ENCODE results near the gene CEP44. TPM values are rescaled to one million over a fixed set of nuclear protein-coding genes. Genes with fewer than 3 reads are reported as not detected.
A peak's percentile ranks its signal among the peaks of the same experiment; 100 is the strongest.

The CEP44 gene
- total RNA-seq (2014; rRNA removed) (8.1 and 8.4 TPM in 2 replicates), Bru-seq, nascent RNA (percentile 57 among the genes with signal in this experiment), BruChase-seq, experiment 1, labeled RNA remaining after a 6-hour chase (percentile 55 among the genes with signal in this experiment), BruChase-seq, experiment 2, labeled RNA remaining after a 2-hour chase (percentile 66 among the genes with signal in this experiment)
- long read RNA-seq, partial matches to known transcripts, result 9 of 29 reads
- long read RNA-seq, other reads (novel, unspliced or antisense), result 20 of 29 reads

- H3F3A ChIP-seq (ENCODE audit: low read length, unreplicated experiment), result no peaks in the 10 kb centered on the region
- ChIA-PET CTCF (interaction anchor here (0.5 kb wide), 1 partner anchor 238 kb away, joined by 3 read pairs; no protein-coding TSS in a partner anchor), POLR2A (ENCODE audit: unreplicated experiment) (interaction anchor here (0.6 kb wide), 1 partner anchor 75 kb away, joined by 3 read pairs; no protein-coding TSS in a partner anchor)
- H3K9me3 ChIP-seq (ENCODE audit: low read length), result no peaks in the 10 kb centered on the region
- TSS peak; percentile 41 for BruUV-seq (replicated peaks)
- H2AFZ ChIP-seq (ENCODE audit: low read length), result peak within 1 kb of the TSS; percentile 98
- peaks cover 16% of the 10 kb centered on the region; the same call in 1 of the 2 replicates for H3K4me1 ChIP-seq (ENCODE audit: insufficient read depth, low read length)
- H3K9ac ChIP-seq (ENCODE audit: low read length), result peak within 1 kb of the TSS; percentile 95
- peak within 1 kb of the TSS; percentile 92 for H3K27ac ChIP-seq (ENCODE audit: low read length)
- ATAC-seq (peak; percentile 72), DNase-seq (peak; percentile 67)
- H4K20me1 ChIP-seq (ENCODE audit: low read length), result no peaks in the 10 kb centered on the region
- no peaks in the 10 kb centered on the region for H3K9me2 ChIP-seq (replicated peaks; ENCODE audit: low read length)
- TF ChIP-seq CTCF (conservative IDR thresholded peaks at IDR 0.05; ENCODE audit: low read depth, low read length), result no peak
- TF ChIP-seq EZH2phosphoT487 (IDR thresholded peaks at IDR 0.05; ENCODE audit: borderline replicate concordance, low read length), result no peak
- no peak for TF ChIP-seq EZH2 (IDR thresholded peaks at IDR 0.05; ENCODE audit: low read length, unreplicated experiment)
- H3K36me3 ChIP-seq (ENCODE audit: low read depth, low read length), result 0 out of 2 replicates have a peak, but pooled peaks cover 5% of the 10 kb centered on the region
- no peaks in the 10 kb centered on the region for H3K27me3 ChIP-seq (ENCODE audit: low read length)
- H3K4me3 ChIP-seq (ENCODE audit: low read length), result peak within 1 kb of the TSS; percentile 92
- H3K4me2 ChIP-seq (ENCODE audit: low read length), result peak within 1 kb of the TSS; percentile 93
- H3K79me2 ChIP-seq (ENCODE audit: low read length), result peaks cover 71% of the 10 kb centered on the region
- intact Hi-C loops (cut with micrococcal nuclease), result no loop called here
Measured at GRCh38 chr4:174283507-174284471, at the start of gene CEP44, which contains the start of gene FBXO8. Gene CEP44 (plus strand): TSS chr4:174283911. CDS start chr4:174299122, 15,211 bp downstream. Gene FBXO8 (minus strand): TSS chr4:174283667. CDS start chr4:174263092, 20,575 bp downstream.

- Histone ChIP-seq H3F3A (ENCODE audit: low read length, unreplicated experiment) (no peaks in the 10 kb centered on the region), H3K27me3 (ENCODE audit: low read length) (no peaks in the 10 kb centered on the region), H3K4me3 (ENCODE audit: low read length) (no peak overlapping the region), H3K4me1 (ENCODE audit: insufficient read depth, low read length) (no peaks in the 10 kb centered on the region), H4K20me1 (ENCODE audit: low read length) (no peaks in the 10 kb centered on the region), H3K9ac (ENCODE audit: low read length) (no peak overlapping the region), H3K36me3 (ENCODE audit: low read depth, low read length) (no peaks in the 10 kb centered on the region), H3K4me2 (ENCODE audit: low read length) (no peak overlapping the region), H3K27ac (ENCODE audit: low read length) (no peak overlapping the region), H3K9me3 (ENCODE audit: low read length) (no peaks in the 10 kb centered on the region), H3K9me2 (replicated peaks; ENCODE audit: low read length) (no peaks in the 10 kb centered on the region), H3K79me2 (ENCODE audit: low read length) (no peaks in the 10 kb centered on the region), H2AFZ (ENCODE audit: low read length) (no peak overlapping the region)
- ATAC-seq (no peak), DNase-seq (no peak)
- no TSS peak for BruUV-seq (replicated peaks)
- intact Hi-C loops (cut with micrococcal nuclease), result no loop called here
- ChIA-PET CTCF (no interaction called here), POLR2A (ENCODE audit: unreplicated experiment) (no interaction called here)
- TF ChIP-seq EZH2 (IDR thresholded peaks at IDR 0.05; ENCODE audit: low read length, unreplicated experiment) (no peak), EZH2phosphoT487 (IDR thresholded peaks at IDR 0.05; ENCODE audit: borderline replicate concordance, low read length) (no peak), CTCF (conservative IDR thresholded peaks at IDR 0.05; ENCODE audit: low read depth, low read length) (no peak)
Measured at GRCh38 chr4:174236359-174236758, 47.4 kb upstream of the CEP44 start.
